H7 (cell line): Measurements from ENCODE around the gene DCAF16. TPM values are rescaled to one million over a fixed set of nuclear protein-coding genes. Genes with fewer than 3 reads are reported as not detected.

Experiments
- DNase-seq: peaks from one replicate; pipeline ENCODE4 v3.0.0; 2012
- H3K27me3 ChIP-seq: 2 replicates; pipeline ENCODE4 v1.6.0; 2011; ENCODE audit warnings: mild to moderate bottlenecking, low read length; ENCODE audit not compliant: control insufficient read depth, insufficient read depth
- H3K36me3 ChIP-seq: replicated peaks from 2 replicates; pipeline ENCODE4 v1.5.1; 2011; ENCODE audit warnings: low read length; ENCODE audit not compliant: control insufficient read depth, insufficient read depth
- H3K4me3 ChIP-seq: 2 replicates; pipeline ENCODE4 v1.5.1; 2011; ENCODE audit warnings: low read depth, mild to moderate bottlenecking, control low read depth, low read length, moderate library complexity; ENCODE audit not compliant: insufficient read depth
- total RNA-seq: library from RNA; depleted of rRNA; stranded (reverse); fragments of >200 nt; shearing (Covaris generic); gene quantifications from 2 replicates; pipeline ENCODE4 v1.2.3, GENCODE V29; 2014

The DCAF16 gene
- total RNA-seq, 1 experiment from 2014 or later = 26.1 TPM

DNA sequence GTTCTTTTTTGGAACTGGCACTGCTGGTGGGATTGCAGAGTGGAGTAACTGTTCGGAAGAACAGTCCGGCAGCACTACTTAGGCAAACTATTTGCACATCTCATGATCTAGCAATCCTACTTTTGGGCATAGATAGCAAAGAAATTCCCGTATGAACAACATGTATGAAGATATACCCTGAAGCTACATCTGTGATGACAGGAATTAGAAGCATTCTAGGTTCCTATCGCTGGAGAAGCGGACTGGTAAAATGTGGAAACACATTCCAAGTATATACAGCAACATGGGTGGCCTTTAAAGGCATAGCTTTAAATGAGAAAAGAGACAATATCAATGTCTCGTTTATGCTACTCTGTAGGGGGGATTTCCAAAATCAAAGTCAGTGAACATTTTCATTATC lies 3.1 kb downstream of the DCAF16 start:
- Histone ChIP-seq H3K36me3 (peaks cover 12% of the 10 kb centered on the region), H3K27me3 (no peaks in the 10 kb centered on the region), H3K4me3 (no peak overlapping the region)
- no peak for DNase-seq

DNA sequence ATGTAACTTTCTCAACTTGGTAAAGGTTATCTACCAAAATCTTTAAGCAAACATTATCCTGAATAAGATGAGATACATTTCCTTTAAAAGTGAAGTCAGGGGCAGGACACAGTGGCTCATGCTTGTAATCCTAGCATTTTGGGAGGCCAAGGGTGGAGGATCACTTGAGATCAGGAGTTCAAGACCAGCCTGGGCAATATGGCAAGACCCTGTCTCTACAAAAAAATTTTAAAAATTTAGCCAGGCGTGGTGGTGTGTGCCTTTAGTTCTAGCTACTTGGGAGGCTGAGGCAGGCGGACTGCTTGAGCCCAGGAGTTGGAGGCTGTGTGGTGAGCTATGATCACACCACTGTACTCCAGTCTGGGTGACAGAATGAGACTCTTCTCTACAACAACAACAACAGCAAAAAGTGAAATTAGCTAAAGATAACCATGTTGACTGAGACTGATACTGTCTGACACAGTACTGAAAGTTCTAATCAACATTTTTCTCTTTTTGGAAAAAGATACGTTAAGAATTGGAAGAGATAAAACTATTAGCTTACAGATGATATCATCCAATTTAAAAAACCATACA lies 4.9 kb downstream of the DCAF16 start:
- no peaks in the 10 kb centered on the region for H3K27me3 ChIP-seq
- H3K4me3 ChIP-seq = no peak overlapping the region
- DNase-seq = no peak
- H3K36me3 ChIP-seq = peaks cover 12% of the 10 kb centered on the region

DNA sequence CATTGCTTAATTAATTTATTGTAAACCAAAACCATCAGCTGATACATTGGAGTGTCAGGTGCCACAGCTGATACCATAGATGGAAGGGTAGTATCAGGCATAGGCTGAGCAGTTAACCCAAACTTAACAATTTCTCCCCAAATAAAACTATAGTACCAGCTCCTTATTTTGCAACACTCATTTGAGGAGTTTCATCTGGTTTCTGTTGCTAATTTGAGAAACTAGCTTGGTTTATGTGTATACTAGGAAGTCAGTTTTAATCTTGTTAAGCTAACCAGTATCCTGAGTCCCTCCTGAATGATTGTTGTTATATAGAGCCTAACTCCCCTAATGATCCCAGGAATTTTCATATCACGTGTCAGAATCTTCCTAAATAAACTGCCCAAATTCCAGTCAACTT lies 12.7 kb downstream of the DCAF16 start:
- no peak for DNase-seq
- H3K27me3 ChIP-seq = no peaks in the 10 kb centered on the region
- peaks cover 2% of the 10 kb centered on the region for H3K36me3 ChIP-seq
- H3K4me3 ChIP-seq = no peak overlapping the region

DNA sequence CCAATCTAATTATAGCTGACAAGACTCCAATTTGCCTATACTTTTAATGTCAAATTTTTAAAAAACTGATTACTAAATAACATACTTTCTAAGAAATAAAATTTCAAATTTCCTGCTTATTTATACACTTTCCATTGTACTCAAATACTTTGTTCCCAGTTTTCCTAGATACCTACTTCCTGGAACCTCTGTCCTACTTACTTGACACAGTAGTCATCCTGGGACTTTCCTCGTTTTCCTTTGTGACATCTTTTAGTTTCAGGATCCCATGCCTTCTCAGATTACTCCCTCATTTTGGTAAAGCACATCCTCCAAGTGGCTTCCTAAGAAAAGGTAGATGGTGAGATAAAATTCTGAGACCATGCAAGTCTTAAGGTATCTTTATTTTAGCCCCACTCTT lies 15.8 kb downstream of the DCAF16 start:
- Histone ChIP-seq H3K4me3 (no peak overlapping the region), H3K27me3 (no peaks in the 10 kb centered on the region), H3K36me3 (no peaks in the 10 kb centered on the region; the same call in 1 of the 2 replicates)
- DNase-seq = no peak

DNA sequence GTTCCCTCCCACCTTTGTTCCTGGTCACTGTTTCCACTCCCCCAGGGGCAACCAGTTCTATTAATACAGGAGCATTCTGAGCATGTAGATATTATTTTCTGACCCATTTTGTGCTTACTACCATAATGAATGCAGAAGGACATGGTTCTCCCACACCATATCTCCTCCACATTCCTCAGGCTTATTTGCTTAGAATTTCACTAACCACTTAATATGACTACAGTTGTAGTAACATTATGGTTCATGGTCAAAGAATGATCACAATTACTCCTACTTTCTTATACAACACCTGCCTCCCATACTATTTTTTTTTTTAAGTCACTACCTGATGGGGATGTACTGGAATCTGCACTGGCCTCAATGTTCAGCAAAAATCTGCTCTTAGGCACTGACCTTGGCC lies 21.6 kb downstream of the DCAF16 start:
- H3K36me3 ChIP-seq = no peaks in the 10 kb centered on the region
- DNase-seq = no peak
- no peak overlapping the region for H3K4me3 ChIP-seq
- no peaks in the 10 kb centered on the region for H3K27me3 ChIP-seq

DNA sequence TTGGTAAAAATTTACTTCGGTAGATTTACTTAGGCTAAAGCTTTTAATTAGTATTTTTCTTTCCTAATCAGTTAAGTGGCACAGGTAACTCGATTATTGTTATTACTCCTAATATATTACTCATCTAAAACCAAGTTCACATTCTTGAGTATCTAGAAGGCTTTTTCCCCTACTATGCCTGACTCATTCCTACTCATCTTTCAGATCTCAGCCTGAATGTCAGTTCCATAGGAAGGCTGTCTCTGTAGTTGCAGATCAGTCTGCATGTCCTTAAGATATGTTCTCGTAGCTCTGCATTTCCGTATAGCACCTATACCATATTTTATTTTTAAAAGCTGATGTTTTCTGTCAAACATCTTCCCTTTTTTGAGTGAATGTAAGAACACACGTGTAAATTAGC lies 23.2 kb downstream of the DCAF16 start:
- DNase-seq = no peak
- peaks cover 5% of the 10 kb centered on the region for H3K27me3 ChIP-seq
- no peaks in the 10 kb centered on the region for H3K36me3 ChIP-seq
- H3K4me3 ChIP-seq = no peak overlapping the region

DNA sequence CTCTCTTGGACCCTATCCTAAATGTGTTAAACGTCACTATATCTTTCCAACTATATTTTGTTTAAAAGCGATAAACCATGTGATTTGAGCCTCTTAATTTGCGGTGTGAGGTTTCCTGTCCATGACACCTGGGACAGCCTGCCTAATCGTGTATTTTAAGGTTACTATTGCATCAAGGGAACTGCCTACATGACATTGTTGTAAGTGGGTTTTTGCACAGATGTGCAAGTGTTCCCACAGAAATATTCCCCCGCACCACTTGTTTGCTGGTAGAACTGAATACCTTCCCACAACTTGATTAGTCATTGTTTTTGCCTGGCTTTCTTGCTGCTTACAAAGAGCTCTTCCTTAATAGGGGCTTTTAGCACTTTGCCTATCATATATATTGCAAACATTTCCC lies 24.0 kb downstream of the DCAF16 start:
- Histone ChIP-seq H3K4me3 (no peak overlapping the region), H3K36me3 (no peaks in the 10 kb centered on the region), H3K27me3 (peaks cover 13% of the 10 kb centered on the region)
- no peak for DNase-seq

DNA sequence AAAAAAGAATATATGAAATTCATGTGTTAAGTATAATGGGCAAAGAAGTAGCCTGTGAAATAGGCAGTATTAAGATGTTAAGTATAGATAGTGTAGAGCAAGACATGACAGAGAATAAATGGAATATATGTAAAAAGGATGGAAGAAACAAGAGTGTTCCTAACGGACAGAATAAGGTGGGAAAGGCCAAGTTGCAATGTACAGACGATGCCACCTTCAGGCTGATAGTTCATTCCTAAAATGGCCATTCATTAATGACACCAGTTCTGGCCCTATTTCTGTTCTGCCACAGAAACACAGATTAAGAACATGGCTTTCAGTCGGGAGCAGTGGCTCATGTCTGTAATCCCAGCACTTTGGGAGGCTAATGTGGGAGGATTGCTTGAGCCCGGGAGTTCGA lies 24.7 kb downstream of the DCAF16 start:
- DNase-seq = no peak
- H3K36me3 ChIP-seq = no peaks in the 10 kb centered on the region
- no peak overlapping the region for H3K4me3 ChIP-seq
- H3K27me3 ChIP-seq = peaks cover 20% of the 10 kb centered on the region

DNA sequence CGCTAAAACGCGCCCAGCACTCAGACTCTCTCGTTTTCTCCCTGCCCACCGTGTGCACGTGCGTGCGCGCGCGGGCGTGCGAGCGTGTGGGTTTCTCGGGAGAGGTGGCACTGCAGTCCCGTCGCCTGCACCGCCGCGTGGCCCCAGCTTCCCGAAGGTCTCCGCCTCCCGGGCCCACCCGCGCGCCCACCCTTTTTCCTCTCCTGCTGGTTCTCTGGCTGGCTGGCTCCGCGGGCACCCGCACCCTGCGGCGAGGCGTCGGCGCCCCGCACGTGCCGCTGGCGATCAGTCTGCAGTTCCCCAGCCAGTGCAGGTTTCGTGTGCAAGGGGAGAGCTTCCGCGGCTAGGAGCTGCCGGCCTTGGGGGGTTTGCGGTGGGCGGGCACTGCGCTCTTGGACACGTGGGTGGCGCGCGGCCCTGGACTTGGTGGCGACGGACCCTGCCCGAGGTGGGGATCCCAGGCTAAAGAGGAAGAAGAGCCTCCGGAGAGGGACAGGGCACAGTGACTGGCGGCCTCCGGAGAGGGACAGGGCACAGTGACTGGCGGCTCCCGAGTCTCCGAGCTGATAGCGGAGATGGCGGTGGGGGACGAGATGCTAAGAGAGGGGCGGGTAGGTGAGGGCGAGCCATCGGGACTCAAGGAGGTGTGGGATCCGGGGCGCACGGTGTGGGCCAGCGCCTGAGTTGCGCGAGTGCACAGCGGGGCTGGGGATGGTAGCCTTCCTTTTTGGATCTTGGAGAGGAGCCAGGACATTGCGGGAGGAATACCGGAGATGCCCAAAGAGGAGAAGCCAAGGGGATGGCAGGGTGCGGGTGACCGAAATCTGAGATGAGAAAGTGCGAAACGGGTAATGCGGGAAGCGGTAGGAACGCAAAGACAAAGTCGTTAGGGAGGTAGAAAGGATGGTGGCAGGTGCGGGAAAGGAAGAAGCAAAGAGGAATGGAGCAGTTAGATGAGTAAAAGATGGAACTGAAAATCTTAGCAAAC lies 29.0 kb downstream of the DCAF16 start, which contains the start of gene FAM184B:
FAM184B (minus strand) TSS at position 322 of the 988 bp plus-strand sequence. CDS start 322 bp downstream, outside the sequence.
- peak within 1 kb of the TSS; percentile 42 for H3K4me3 ChIP-seq

DNA sequence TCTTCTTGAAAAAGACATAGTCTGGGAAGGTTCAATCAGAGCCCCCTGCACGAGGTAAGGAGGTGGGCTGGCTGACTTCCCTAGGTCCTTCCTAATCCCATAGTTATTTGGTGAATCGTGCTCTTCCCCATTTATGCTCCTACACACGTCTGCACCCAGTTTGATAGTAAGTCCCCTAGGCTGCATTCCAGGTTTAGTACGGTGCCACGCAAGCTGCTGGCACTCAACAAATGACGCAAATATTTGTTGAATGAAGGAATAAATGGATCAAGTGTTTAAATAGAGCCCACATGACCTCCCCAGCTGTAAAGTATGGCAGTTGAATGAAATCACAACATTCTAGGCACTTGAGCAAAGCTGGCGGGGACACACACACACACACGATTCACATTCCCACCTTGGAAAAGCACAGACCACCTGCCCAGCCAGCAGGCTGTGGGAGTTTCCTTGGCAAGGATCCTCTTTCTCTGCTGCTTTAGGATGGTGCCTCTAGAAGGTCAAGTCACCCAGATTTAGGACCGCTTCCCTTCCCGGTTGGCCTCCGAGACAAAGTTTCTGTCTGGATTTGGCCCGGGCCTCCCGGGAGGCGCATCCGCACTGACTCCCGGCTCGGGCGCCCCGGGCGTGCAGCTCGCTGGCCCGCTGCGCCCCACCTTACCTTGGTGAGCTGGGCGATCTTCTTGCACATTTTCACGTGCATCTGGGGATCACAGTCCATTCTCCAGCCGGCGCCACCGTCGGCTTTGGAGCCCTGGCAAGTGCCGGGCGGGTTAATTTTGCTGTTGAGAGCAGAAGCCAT lies 29.9 kb downstream of the DCAF16 start:
- peak; percentile 55 for DNase-seq
- Histone ChIP-seq H3K27me3 (peaks cover 36% of the 10 kb centered on the region), H3K36me3 (no peaks in the 10 kb centered on the region), H3K4me3 (peak overlapping the region; percentile 42)

More for the DNA sequence above, 29.0 kb downstream of the DCAF16 start, which contains the start of gene FAM184B:
- Histone ChIP-seq H3K27me3 (peaks cover 36% of the 10 kb centered on the region), H3K36me3 (no peaks in the 10 kb centered on the region)
- DNase-seq = peak; percentile 71

DNA sequence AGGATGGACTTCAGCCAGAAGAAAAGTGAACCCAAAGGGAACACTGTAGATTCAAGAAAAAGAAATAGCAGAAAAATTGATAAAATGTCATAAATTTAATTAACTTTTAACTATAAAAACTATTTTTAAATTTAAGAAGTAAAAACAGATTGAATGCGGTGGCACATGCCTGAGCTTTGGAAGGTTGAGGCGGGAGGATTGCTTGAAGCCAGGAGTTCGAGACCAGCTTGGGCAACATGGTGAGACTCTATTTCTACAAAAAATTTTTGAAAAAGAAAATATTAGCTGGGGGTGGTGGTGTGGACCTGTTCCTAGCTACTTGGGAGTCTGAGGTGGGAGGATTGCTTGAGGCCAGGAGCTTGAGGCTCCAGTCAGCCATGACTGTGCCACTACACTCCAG lies 32.1 kb downstream of the DCAF16 start:
- no peak for DNase-seq
- H3K27me3 ChIP-seq = peaks cover 36% of the 10 kb centered on the region
- no peaks in the 10 kb centered on the region for H3K36me3 ChIP-seq
- H3K4me3 ChIP-seq = no peak overlapping the region

DNA sequence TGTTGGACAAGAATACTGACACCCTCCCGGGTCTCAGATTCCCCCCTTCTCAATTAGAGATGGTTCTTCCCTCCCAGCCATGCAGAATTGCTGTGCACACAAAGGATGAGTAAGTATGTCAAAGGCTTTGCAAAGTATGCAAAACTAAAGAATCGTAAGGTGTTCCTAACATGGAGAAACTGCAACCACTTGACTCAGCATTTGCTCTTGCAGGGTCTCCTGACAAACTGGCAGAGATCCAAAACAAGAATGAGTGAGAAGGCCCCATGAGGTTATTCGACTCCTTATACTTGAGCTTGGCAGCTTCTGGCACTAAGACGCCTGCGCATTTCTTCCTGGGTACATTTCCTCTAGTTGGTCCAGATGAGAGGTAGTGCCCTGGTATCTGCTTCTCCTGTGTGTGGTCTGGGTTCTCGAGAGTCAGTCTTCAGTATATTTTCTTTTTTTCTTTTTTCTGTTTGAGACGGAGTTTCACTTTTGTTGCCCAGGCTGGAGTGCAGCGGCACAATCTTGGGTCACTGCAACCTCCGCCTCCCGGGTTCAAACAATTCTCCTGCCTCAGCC lies 37.3 kb downstream of the DCAF16 start:
- Histone ChIP-seq H3K36me3 (no peaks in the 10 kb centered on the region), H3K27me3 (no peaks in the 10 kb centered on the region; the same call in 1 of the 2 replicates), H3K4me3 (no peak overlapping the region)
- no peak for DNase-seq

DNA sequence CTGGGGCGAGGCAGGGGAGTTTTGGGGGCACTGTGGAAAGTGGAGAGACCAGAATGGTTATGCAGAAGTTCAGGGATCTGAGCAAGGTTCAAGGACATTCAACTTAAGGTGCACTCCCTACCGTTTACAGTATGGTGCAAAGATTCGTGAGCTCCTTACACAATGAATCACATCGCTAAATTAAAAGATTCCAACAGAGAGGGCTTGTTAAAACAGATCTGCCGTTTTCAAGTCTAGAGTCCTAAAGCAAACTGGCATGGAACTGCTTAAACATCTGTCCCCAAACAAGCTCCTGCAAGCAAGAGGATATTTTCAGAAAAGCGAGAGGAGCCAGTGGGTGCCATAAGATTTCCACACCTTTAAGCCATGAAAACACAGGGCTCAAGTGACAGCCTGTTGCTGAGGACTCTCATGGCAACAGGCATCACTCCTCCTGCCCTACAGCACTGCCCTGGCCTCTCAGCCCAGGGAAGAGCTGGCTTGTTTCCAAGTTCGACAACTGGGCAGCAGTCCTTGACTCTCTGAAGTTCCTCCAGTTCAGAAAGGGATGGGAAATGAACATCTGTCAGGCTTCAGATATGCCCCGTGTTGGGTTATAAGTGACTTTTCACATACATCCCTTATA lies 39.2 kb downstream of the DCAF16 start:
- no peak for DNase-seq

DNA sequence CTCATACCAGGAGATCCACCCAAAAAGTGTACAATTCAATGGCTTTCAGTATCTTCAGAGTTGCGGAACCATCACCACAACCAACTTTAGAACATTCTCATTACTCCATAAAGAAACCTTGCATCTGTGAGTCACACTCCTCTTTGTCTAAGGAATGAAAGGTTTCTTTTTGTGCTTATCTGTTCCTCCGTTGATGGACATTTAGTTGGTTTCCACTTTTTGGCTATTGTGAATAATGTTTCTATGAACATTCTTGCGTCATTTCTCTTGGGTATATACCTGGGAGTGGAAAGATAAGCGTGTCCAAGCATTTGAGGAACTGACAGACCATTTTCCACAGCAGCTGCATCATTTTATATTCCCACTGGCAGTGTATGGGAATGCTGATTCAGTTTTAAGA lies 39.7 kb downstream of the DCAF16 start:
- H3K36me3 ChIP-seq = no peaks in the 10 kb centered on the region
- H3K27me3 ChIP-seq = no peaks in the 10 kb centered on the region
- no peak for DNase-seq
- H3K4me3 ChIP-seq = no peak overlapping the region

More for the DNA sequence above, 39.2 kb downstream of the DCAF16 start:
- Histone ChIP-seq H3K27me3 (no peaks in the 10 kb centered on the region), H3K36me3 (no peaks in the 10 kb centered on the region), H3K4me3 (no peak overlapping the region)
